Muscle layer of duodenum (tissue), 2 donors: ENCODE results near the gene THEMIS.

Experiments
- H3K27ac ChIP-seq: one replicate; pipeline ENCODE4 v1.7.0; 2013; ENCODE audit warnings: mild to moderate bottlenecking, low read length
- H3K27me3 ChIP-seq: one replicate; pipeline ENCODE4 v1.7.0; 2013; ENCODE audit warnings: low read depth, mild to moderate bottlenecking, control low read depth, low read length
- H3K36me3 ChIP-seq, 2 donors: one replicate each; pipeline ENCODE4 v1.7.0; 2013; ENCODE audit warnings: low read length in 2 of 2, control low read depth in 1 of 2, mild to moderate bottlenecking in 1 of 2; ENCODE audit not compliant: insufficient read depth in 2 of 2, control insufficient read depth in 1 of 2
- H3K4me1 ChIP-seq, 2 donors: one replicate each; pipeline ENCODE4 v1.7.0; 2013; ENCODE audit warnings: low read length in 2 of 2, mild to moderate bottlenecking in 2 of 2, control low read depth in 1 of 2, moderate library complexity in 1 of 2; ENCODE audit not compliant: insufficient read depth in 2 of 2, control insufficient read depth in 1 of 2
- H3K4me3 ChIP-seq, 2 donors: one replicate each; pipeline ENCODE4 v1.7.0; 2013; ENCODE audit warnings: low read length in 2 of 2, low read depth in 1 of 2, mild to moderate bottlenecking in 1 of 2
- H3K9me3 ChIP-seq, 2 donors: one replicate each; pipeline ENCODE4 v1.7.0; 2013; ENCODE audit warnings: low read length in 2 of 2, control low read depth in 1 of 2, mild to moderate bottlenecking in 1 of 2; ENCODE audit not compliant: control insufficient read depth in 1 of 2
- donor health status: healthy.

Gene THEMIS

DNA sequence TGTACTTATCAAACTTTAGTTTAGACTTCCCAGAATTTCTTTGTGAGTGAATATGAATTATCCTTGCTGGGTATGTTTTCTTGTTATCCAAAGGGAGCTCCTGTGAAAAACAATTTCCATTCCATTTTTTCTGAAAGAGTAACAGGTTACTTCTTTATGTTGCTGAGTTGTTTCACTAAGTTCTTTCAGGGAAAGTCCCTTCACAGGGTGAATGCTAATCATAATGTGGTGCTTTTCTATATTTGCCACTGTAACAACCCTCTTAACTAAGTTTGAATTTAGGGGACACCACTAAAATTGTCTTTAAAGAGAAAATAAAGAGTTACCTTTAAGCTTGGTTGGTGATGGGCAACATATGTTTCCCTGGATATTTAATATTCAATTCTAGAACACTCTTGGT is 79.4 kb downstream of the THEMIS start:
- no peak overlapping the region for H3K27ac ChIP-seq
- H3K4me1 ChIP-seq, result no peaks in the 10 kb centered on the region
- no peaks in the 10 kb centered on the region for H3K36me3 ChIP-seq

GRCh38 chr6:127818149-127818548 is 82.7 kb downstream of the THEMIS start:
- no peaks in the 10 kb centered on the region for H3K36me3 ChIP-seq

More for the DNA sequence above, 79.4 kb downstream of the THEMIS start:
- Histone ChIP-seq H3K9me3 (no peaks in the 10 kb centered on the region), H3K27me3 (no peaks in the 10 kb centered on the region), H3K4me3 (no peak overlapping the region)

DNA sequence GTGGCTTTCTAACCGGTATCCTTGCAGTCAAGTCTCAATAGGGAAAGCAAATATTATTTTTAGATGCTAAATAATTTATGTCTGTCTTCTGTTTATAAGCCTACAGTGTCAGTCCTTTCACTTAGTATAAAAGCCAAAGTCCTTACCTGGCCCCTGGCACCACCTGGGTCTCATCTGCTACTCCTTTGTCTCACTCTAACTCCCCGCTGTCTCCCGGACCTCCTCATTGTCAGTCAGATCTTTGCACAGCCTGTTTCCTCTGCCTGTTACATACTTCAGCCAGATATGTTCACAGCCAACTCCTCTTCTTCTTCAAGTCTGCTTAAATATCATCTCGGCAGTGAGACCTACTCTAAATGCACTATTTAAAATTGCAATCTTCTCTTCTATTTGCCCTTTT is 84.2 kb downstream of the THEMIS start:
- no peaks in the 10 kb centered on the region for H3K4me1 ChIP-seq
- H3K27ac ChIP-seq, result no peak overlapping the region
- no peaks in the 10 kb centered on the region for H3K36me3 ChIP-seq
- no peaks in the 10 kb centered on the region for H3K27me3 ChIP-seq
- H3K4me3 ChIP-seq, result no peak overlapping the region
- no peaks in the 10 kb centered on the region for H3K9me3 ChIP-seq

More at GRCh38 chr6:127818149-127818548, 82.7 kb downstream of the THEMIS start:
- Histone ChIP-seq H3K4me1 (no peaks in the 10 kb centered on the region), H3K27me3 (no peaks in the 10 kb centered on the region), H3K27ac (no peak overlapping the region), H3K9me3 (no peaks in the 10 kb centered on the region), H3K4me3 (no peak overlapping the region)

DNA sequence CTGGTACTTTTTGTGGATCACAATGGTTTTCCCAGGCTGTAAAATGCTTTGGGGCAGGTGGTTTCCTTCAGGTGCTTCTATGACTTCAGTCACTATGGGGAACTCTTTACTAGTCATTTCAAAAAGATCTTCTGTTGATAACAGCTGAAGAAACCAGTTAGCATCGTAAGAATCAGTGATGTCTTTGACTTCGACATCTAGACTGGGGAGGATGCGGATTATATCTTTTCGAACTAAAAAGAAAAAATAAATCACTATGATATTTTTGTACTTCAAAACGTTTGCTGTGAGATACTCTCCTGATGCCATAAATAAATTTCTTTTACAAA is 87.2 kb downstream of the THEMIS start:
- no peaks in the 10 kb centered on the region for H3K36me3 ChIP-seq
- H3K9me3 ChIP-seq, result no peaks in the 10 kb centered on the region
- no peaks in the 10 kb centered on the region for H3K4me1 ChIP-seq
- H3K27ac ChIP-seq, result no peak overlapping the region
- H3K4me3 ChIP-seq, result no peak overlapping the region
- no peaks in the 10 kb centered on the region for H3K27me3 ChIP-seq

DNA sequence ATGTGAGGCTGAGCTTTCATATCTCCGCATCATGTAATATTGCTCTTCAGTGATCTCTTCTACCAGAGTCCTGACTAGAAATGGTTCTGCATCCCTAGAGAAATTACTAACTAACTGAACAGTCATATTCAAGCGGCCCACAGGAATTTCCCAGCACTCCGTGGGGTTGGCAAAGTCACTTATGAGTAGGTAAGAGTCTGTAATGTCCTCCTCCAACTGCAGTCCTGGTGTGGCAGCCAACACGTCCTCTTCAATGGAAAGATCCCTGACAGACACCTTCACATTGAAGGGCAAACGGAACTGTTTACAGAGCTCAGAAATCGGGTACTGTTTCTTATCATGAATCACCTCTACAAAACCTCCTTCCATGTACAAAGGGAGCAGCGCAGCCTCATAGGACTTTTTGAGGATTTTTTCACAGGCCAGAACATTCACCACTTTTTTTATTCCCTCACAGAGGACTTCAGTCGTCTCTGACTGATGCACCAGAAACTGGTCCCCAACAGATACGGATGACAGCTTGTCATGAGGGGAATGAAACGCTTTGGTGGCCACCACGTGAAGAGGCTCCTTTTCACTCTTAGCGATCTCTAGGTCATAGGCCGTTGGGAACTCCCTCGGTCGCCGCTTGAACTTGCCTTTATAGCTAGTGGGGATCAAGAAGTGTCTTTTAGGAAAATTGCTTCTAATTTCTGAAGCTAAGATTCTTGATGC is 87.7 kb downstream of the THEMIS start:
- Histone ChIP-seq H3K36me3 (no peaks in the 10 kb centered on the region), H3K27ac (no peak overlapping the region)

GRCh38 chr6:127811900-127812570 is 88.8 kb downstream of the THEMIS start:
- no peak overlapping the region for H3K27ac ChIP-seq
- H3K36me3 ChIP-seq, result no peaks in the 10 kb centered on the region
- H3K4me3 ChIP-seq, result no peak overlapping the region
- H3K9me3 ChIP-seq, result no peaks in the 10 kb centered on the region
- H3K4me1 ChIP-seq, result no peaks in the 10 kb centered on the region
- no peaks in the 10 kb centered on the region for H3K27me3 ChIP-seq

More for the DNA sequence above, 87.7 kb downstream of the THEMIS start:
- H3K4me3 ChIP-seq, result no peak overlapping the region
- no peaks in the 10 kb centered on the region for H3K27me3 ChIP-seq
- H3K4me1 ChIP-seq, result no peaks in the 10 kb centered on the region
- H3K9me3 ChIP-seq, result no peaks in the 10 kb centered on the region

- Histone ChIP-seq H3K27me3 (no peaks in the 10 kb centered on the region), H3K4me1 (no peaks in the 10 kb centered on the region), H3K4me3 (no peak overlapping the region), H3K36me3 (no peaks in the 10 kb centered on the region), H3K27ac (no peak overlapping the region), H3K9me3 (no peaks in the 10 kb centered on the region)
These were observed 92.9 kb downstream of the THEMIS start for GRCh38 chr6:127807806-127808517.

GRCh38 chr6:127796713-127797112 is 104.1 kb downstream of the THEMIS start:
- Histone ChIP-seq H3K4me3 (no peak overlapping the region), H3K36me3 (no peaks in the 10 kb centered on the region), H3K27me3 (no peaks in the 10 kb centered on the region), H3K4me1 (no peaks in the 10 kb centered on the region), H3K9me3 (no peaks in the 10 kb centered on the region), H3K27ac (no peak overlapping the region)

DNA sequence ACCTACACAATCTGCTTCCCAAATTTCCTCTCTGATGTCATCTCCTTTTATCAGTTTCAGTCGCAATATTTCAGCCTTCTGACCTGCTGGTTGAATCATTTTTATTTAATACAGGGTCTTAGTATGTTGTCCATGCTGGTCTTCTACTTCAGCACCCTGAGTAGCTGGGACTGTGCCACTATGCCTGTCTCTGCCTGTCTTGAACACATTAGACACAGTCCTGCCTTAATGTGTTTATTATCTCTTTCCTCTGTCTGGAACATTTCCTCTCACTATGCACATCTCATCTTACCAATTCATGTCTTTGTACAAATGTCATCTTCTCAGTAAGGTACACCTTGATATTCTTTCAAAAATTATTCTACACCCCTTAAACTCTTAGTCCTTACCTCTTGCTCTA is 106.5 kb downstream of the THEMIS start:
- no peaks in the 10 kb centered on the region for H3K27me3 ChIP-seq
- no peaks in the 10 kb centered on the region for H3K36me3 ChIP-seq
- H3K9me3 ChIP-seq, result no peaks in the 10 kb centered on the region
- no peak overlapping the region for H3K4me3 ChIP-seq
- H3K27ac ChIP-seq, result no peak overlapping the region
- H3K4me1 ChIP-seq, result no peaks in the 10 kb centered on the region

- H3K36me3 ChIP-seq, result no peaks in the 10 kb centered on the region
- no peak overlapping the region for H3K4me3 ChIP-seq
- no peaks in the 10 kb centered on the region for H3K4me1 ChIP-seq
- H3K27me3 ChIP-seq, result no peaks in the 10 kb centered on the region
- no peaks in the 10 kb centered on the region for H3K9me3 ChIP-seq
- no peak overlapping the region for H3K27ac ChIP-seq
These were observed 107.5 kb downstream of the THEMIS start for GRCh38 chr6:127793396-127793795.

GRCh38 chr6:127792616-127793015 is 108.2 kb downstream of the THEMIS start:
- no peaks in the 10 kb centered on the region for H3K36me3 ChIP-seq
- H3K27ac ChIP-seq, result no peak overlapping the region
- H3K9me3 ChIP-seq, result no peaks in the 10 kb centered on the region
- H3K27me3 ChIP-seq, result no peaks in the 10 kb centered on the region
- no peaks in the 10 kb centered on the region for H3K4me1 ChIP-seq
- H3K4me3 ChIP-seq, result no peak overlapping the region
